ENCODE data around the gene NR5A2.

The NR5A2 gene

DNA sequence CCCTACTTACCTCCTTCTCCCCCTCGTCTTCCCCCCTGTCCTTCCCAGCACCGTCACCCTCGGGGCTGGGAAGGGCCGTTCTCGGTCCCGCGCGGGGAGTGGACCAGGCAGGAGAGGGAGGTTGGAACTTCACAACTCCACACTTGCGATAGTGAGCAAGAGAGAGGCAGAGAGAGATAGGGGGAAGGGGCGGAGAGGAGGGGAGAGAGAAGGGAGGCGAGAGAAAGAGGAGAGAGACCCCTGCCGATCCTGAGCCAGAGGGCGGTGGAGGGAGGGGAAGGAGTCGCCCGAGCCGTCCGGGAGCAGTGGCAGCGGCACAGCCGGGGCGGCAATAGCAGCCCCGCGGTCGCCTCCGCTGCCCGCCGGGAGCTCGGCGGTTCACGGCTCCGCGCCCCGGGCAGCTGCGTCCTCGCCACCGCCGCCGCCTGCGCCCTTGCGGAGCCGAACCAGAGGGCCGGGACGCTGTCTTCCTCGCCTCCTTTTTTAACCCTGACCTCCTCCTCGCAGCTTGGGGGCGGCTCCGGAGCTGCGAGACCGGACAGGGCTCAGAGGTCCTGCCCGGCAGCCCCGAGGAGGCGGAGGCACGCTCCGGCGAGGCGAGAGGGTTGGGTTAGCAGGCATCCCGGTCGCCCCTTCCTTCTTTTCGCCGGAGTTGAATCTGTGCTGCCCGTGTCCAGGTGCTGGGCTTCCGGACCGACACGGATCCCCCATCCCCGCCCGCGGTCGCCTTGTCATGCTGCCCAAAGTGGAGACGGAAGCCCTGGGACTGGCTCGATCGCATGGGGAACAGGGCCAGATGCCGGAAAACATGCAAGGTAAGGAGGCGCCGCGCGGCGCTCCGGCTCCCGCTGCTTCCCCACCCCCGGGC is 11.7 kb downstream of the NR5A2 start:
- peak; percentile 29 for DNase-seq (ENCODE audit: low read depth)
- peak overlapping the region; percentile 67 for H3K4me3 ChIP-seq (ENCODE audit: low read length)
- TF ChIP-seq, protein P1, sequence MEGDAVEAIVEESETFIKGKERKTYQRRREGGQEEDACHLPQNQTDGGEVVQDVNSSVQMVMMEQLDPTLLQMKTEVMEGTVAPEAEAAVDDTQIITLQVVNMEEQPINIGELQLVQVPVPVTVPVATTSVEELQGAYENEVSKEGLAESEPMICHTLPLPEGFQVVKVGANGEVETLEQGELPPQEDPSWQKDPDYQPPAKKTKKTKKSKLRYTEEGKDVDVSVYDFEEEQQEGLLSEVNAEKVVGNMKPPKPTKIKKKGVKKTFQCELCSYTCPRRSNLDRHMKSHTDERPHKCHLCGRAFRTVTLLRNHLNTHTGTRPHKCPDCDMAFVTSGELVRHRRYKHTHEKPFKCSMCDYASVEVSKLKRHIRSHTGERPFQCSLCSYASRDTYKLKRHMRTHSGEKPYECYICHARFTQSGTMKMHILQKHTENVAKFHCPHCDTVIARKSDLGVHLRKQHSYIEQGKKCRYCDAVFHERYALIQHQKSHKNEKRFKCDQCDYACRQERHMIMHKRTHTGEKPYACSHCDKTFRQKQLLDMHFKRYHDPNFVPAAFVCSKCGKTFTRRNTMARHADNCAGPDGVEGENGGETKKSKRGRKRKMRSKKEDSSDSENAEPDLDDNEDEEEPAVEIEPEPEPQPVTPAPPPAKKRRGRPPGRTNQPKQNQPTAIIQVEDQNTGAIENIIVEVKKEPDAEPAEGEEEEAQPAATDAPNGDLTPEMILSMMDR (conservative IDR thresholded peaks at IDR 0.05; ENCODE audit: low read length): no peak

DNA sequence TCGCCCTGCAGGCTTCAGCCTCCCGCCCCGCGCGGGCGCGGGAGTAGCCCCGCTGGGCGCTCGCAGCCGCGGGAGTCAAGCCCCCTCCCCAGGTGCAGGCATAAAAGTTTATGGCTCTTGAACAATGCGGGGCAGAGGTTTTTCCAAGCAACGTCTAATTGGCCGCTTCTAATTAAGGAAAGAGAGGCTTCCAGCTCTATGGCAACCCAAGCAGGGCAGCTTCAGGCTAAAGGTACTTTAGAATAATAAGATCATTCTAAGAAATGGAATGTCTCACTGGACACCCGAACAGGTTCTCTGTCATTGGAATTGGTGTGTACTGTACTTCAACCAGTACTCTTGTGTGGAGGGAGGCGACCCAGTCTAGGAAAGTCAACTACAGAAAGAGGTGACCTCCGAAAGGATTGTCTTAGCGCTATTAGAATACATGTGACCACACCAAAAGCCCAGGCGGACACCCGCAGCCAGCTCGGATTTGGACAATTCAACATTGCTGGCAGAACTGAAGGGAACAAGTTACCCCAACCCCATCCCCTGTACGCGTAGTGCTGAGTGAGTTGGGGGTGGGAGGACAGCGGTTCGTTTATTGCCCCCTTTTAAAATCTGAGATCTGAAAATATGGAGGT is 12.5 kb downstream of the NR5A2 start:
- peak overlapping the region; percentile 67 for H3K4me3 ChIP-seq (ENCODE audit: low read length)
- no peak for DNase-seq (ENCODE audit: low read depth)
- TF ChIP-seq, protein P1 (conservative IDR thresholded peaks at IDR 0.05; ENCODE audit: low read length): no peak

DNA sequence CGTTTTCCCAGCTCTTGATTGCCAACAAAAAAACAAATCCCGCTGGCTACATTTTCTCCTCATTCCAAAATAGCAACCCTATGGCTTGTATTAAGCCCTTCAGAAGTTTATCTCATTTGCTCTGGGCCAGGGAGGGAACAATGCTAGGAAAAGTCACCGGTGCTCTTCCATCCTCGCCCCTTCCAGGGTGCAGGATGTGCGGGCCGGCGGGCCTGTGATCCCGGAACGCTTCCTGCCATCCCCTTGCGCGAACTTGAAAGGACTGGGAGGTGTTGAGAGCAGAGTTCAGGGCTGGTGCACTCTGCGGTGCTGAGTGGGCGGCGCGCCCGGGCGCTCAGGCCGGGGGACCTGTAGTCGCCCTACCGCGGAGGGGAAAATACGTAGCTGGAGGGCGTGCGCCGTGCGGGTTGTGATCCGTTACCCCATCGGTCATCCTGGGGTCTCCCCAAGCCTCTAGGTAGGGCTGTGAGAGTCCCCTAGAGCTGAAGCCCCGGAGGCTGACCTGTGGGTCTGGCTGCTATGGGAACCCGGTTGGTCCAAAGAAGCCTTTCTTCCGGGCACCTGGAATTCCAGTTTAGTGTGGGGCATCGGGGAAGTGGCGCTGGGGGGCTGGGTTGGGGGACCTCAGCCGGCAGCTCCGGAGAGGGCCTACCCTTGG is 13.1 kb downstream of the NR5A2 start:
- no peak for DNase-seq (ENCODE audit: low read depth)
- TF ChIP-seq, protein P1 (conservative IDR thresholded peaks at IDR 0.05; ENCODE audit: low read length): no peak
- H3K4me3 ChIP-seq (ENCODE audit: low read length): peak overlapping the region; percentile 67

DNA sequence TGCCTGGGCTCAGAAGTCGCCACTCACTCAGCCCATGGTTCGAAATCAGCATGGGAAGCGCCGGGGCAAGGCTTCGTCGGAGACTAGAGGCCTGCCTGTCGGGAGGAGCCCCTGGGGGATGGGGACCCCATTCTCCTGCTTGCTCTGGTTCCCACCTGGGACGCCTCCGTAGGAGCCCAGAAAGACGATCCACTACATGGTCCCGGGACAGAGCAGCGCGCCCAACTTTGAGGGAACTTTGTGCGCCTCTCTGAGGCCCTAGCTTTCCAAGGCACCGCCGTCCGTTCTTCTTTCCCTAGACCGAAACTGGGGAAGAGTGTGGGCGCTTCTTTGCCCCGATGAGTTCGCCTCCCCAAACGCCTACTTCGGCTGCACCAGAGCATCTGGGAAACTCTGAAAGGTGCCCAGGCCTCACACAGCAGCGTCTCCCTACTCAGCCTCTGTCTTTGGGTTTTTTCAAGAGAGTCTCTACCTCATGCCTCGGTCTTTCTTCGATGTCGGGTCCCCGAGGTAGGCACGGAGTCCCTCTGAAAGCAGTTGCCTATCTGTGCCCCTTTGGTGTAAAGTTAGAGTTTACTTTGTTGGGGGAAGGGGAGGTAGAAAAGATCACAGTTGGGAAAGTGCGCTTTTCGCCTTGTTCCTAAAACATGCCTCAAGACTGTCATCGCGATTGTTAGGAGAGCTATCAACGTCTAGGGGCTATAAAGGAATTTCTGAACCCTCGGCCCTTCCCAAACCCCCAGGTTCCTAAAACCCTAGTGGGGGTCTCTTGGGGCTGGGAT is 14.0 kb downstream of the NR5A2 start:
- TF ChIP-seq, protein P1 (conservative IDR thresholded peaks at IDR 0.05; ENCODE audit: low read length): no peak
- no peak for DNase-seq (ENCODE audit: low read depth)
- peak overlapping the region; percentile 67 for H3K4me3 ChIP-seq (ENCODE audit: low read length)

DNA sequence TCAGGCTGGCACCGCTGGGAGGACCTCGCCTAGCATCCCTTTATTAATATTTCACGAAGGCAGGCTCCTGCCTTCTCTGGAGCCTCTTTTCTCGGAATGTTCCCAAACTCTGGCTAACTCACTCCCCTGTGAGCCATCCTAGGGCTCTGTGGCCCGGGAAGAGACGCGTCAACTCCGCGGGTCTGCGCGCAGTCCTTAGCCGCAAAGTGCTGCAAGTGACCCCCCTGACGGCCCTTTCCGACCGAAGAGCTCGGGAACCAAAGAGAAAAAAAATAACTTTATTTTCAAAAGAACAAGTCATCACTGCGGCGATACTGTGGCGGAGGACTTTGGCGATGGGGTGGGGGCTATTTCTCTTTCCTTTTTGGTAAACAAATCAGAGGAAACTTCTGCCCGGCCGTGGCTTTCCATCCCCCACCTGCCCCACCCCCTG is 14.6 kb downstream of the NR5A2 start:
- DNase-seq (ENCODE audit: low read depth): no peak
- TF ChIP-seq, protein P1 (conservative IDR thresholded peaks at IDR 0.05; ENCODE audit: low read length): no peak
- peak overlapping the region; percentile 67 for H3K4me3 ChIP-seq (ENCODE audit: low read length)

DNA sequence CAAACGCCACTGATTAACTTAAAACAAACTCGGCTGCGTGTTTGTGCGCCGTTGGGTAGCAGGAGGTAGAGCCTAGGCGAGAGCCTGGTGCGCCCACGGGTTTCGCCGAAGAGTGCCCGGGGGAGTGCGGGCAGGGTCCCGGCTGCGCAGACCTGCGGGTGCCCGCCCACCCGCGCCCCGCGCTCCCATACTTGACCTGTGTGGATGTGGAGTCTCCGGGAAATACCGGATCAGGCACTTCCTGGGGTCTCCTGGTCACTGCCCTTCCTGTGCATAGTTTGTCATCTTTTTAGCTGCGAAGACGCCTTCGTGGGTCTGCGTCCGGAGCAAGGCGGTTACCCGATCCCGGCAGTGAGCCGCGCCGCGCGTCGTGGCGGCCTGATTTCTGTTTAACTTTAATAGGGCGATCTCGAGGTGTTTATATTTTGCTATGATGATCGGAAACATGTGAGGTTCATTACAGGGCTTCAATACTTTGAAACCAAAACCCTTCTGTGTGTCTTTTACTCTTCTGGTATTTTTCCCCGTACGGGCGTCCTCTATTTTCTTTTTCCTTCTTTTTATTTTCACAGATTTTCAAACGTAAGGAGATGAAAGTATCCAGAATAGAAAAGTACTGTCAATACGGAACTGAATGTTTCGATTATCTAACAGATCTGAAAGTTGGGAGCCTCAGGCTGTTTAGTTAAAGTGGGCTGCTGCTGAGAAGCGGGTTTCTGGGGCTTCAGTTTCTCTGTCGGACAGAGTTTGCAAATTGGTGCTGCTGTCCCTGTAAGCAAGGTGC is 15.2 kb downstream of the NR5A2 start:
- H3K4me3 ChIP-seq (ENCODE audit: low read length): peak overlapping the region; percentile 67
- no peak for DNase-seq (ENCODE audit: low read depth)
- TF ChIP-seq, protein P1 (conservative IDR thresholded peaks at IDR 0.05; ENCODE audit: low read length): no peak

Measured in AG10803 (cell line).